ENCODE measurements around the gene ARFGAP1. TPM values are rescaled to one million over a fixed set of nuclear protein-coding genes. Genes with fewer than 3 reads are reported as not detected.

ARFGAP1 gene
- total RNA-seq, 2 donors from 2014 or later: 52.7 to 162 TPM

DNA sequence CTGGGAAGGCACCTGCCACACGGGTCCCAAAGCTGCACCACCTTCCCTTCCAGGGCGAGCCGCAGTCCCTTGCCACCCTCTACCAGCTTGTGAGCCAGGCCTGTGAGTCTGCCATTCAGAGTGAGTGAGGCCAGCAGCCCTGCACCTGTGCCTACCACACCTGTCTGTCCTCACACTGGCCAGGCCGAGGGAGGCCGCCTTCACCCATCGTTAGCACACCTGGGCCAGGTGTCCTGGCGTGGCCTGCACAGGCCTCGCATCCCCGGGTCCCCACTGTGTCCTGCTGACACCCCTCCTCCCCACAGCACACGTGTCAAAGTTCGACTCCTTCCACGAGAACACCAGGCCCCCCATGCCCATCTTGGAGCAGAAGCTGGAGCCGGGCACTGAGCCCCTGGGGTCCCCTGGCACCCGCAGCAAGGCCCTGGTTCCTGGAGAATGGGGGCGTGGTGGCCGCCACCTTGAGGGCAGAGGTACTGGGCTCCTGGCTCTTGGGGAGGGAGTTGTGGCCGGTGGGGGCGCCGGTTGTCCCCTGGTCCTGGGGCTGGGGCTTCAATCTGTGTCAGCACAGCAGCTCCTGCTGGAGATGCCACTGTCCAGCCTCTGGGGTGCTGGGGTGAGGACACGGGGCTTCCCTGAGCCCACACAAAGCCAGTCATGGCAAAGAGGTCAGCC, 55.5 kb downstream of the ARFGAP1 start:
- no peaks in the 10 kb centered on the region for H3K36me3 ChIP-seq (replicated peaks in 1 of 2; ENCODE audit: insufficient read depth in 1 of 2, low read depth in 2 of 2)
- H3K4me3 ChIP-seq: no peak overlapping the region
- no peaks in the 10 kb centered on the region for H3K27me3 ChIP-seq
- H3K27ac ChIP-seq: no peak overlapping the region
- intact Hi-C loops (cut with DNase I): no loop called here
- ATAC-seq: no peak
- no peak for DNase-seq
- H3K9me3 ChIP-seq: no peaks in the 10 kb centered on the region
- 67 to 78% methylated on average over 3 to 20 of the region's 20 CpGs for WGBS, 2 donors
- no peaks in the 10 kb centered on the region for H3K4me1 ChIP-seq
- TF ChIP-seq, protein P1, sequence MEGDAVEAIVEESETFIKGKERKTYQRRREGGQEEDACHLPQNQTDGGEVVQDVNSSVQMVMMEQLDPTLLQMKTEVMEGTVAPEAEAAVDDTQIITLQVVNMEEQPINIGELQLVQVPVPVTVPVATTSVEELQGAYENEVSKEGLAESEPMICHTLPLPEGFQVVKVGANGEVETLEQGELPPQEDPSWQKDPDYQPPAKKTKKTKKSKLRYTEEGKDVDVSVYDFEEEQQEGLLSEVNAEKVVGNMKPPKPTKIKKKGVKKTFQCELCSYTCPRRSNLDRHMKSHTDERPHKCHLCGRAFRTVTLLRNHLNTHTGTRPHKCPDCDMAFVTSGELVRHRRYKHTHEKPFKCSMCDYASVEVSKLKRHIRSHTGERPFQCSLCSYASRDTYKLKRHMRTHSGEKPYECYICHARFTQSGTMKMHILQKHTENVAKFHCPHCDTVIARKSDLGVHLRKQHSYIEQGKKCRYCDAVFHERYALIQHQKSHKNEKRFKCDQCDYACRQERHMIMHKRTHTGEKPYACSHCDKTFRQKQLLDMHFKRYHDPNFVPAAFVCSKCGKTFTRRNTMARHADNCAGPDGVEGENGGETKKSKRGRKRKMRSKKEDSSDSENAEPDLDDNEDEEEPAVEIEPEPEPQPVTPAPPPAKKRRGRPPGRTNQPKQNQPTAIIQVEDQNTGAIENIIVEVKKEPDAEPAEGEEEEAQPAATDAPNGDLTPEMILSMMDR (IDR thresholded peaks at IDR 0.05): no peak

DNA sequence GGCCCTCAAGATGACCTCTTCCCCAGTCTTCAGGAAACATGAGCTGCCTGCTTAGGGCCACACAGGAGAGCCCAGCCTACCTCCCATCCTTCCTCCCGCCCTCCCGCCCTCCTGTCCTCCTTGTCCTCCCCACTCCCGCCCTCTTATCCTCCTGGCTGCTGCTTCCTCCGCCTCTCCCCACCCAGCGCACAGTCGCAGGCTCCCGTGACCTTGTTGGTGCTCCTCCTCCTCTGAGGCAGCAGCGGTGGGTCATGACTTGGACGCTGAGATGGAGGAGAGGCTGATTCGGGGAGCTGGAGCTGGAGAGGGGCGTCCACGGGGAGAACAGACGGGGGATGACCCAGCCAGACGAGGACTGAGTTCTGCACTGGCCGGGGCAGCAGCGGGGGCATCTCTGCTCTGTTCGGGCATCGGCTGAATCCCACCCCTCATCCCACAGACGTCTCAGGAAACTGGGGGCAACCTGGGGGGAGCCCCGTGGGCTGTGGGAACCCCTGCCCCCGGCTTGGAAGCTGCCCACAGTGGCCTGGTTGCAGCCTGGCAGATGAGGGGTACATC, 56.2 kb downstream of the ARFGAP1 start:
- TF ChIP-seq POLR2A (IDR thresholded peaks at IDR 0.05): no peak
- TF ChIP-seq, protein P1 (IDR thresholded peaks at IDR 0.05): no peak
- intact Hi-C loops (cut with DNase I): no loop called here
- Histone ChIP-seq H3K27ac (no peak overlapping the region), H3K36me3 (replicated peaks in 1 of 2; ENCODE audit: insufficient read depth in 1 of 2, low read depth in 2 of 2) (no peaks in the 10 kb centered on the region), H3K27me3 (no peaks in the 10 kb centered on the region), H3K4me3 (no peak overlapping the region), H3K9me3 (no peaks in the 10 kb centered on the region), H3K4me1 (no peaks in the 10 kb centered on the region)
- ATAC-seq (no peak), DNase-seq (no peak)
- WGBS, 2 donors: 51 to 62% methylated on average over 15 to 17 of the region's 21 CpGs

DNA sequence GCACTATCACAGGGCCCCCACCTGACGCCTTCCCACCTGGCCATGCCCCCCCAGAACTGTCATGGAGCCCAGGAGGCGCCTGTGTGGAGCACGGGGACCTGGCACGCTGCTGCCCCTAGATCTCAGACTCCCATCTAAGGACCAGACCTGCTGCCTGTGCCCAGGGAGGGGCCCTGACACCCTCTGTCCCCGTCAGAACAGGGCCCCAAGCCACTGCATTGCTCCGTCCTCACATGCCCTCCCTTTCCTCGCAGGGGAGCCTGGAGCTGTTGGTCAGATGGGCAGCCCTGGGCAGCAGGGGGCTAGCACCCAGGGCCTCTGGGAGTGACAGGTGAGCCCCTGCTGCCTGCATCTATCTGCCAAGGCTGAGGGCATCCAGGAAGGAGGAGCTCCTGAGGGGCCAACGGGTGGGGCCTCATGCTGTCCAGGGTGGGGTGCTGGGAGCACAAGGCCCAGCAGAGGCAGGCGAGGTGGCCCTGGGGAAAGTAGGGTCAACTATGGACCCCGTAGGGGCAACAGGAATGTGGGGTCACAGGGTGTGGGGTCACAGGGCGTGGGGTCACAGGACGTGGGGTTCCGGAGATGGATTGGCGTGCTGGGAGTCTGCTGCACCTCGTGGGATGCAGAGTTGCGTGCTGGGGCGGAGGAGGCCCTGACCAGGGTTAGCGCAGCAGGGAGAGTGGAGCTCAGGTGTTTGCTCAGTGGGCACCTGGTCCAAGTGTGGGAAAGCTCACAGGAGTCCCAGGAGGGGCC, 56.9 kb downstream of the ARFGAP1 start:
- 44 to 55% methylated on average over 9 to 18 of the region's 18 CpGs for WGBS, 2 donors
- Histone ChIP-seq H3K27ac (no peak overlapping the region), H3K4me3 (no peak overlapping the region), H3K4me1 (no peaks in the 10 kb centered on the region), H3K9me3 (no peaks in the 10 kb centered on the region), H3K36me3 (replicated peaks in 1 of 2; ENCODE audit: insufficient read depth in 1 of 2, low read depth in 2 of 2) (no peaks in the 10 kb centered on the region), H3K27me3 (peaks cover 0 to 6% of the 10 kb centered on the region in 2 donors)
- ATAC-seq (no peak), DNase-seq (no peak)
- intact Hi-C loops (cut with DNase I): no loop called here
- TF ChIP-seq POLR2A (IDR thresholded peaks at IDR 0.05): no peak
- TF ChIP-seq, protein P1 (IDR thresholded peaks at IDR 0.05): no peak

DNA sequence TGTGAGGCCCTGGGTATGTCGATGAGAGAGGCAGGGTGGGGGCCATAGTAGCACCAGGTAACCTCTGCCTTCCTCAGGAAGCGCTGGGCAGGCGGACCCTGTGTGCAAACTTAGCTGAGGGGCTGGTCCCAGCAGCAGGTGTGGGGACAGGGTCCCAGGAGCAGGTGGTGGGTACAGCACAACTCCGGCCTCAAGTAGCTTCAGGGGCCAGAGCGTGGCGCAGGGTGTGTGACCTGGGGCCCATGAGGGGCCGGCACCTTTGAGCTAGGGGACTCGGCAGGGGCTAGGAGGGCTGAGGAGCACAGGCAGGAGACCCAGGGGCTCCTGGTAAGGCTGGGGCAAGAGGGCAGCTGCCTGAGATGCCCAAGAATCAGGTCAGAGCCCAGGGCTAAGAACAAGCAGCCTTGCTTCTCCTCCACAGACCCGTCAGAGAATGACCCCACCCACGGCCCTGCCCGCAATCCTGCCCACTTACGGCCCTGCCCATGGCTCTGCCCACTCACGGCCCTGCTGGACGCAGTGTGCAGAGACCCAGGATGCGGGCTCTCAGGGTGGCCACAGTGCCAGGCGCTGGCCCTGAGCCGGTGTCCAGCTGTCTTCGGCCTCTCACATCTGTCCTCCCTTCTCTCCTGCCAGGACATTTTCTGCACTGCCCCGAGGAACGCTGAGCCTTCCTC, 57.6 kb downstream of the ARFGAP1 start:
- no peak for ATAC-seq
- Histone ChIP-seq H3K27ac (no peak overlapping the region), H3K27me3 (peaks cover 0 to 7% of the 10 kb centered on the region in 2 donors), H3K4me3 (no peak overlapping the region), H3K9me3 (no peaks in the 10 kb centered on the region), H3K4me1 (no peaks in the 10 kb centered on the region), H3K36me3 (replicated peaks in 1 of 2; ENCODE audit: insufficient read depth in 1 of 2, low read depth in 2 of 2) (no peaks in the 10 kb centered on the region)
- TF ChIP-seq POLR2A (IDR thresholded peaks at IDR 0.05): no peak
- TF ChIP-seq, protein P1 (IDR thresholded peaks at IDR 0.05): no peak
- intact Hi-C loops (cut with DNase I): no loop called here
- WGBS, 2 donors: 65 to 70% methylated on average over 10 to 20 of the region's 20 CpGs
- no peak for DNase-seq
